Thymus (tissue), 11 donors: ENCODE data around the gene ANKRD24. TPM values are rescaled to one million over a fixed set of nuclear protein-coding genes. Genes with fewer than 3 reads are reported as not detected.
"Not testable (repeated sequence)": the region's sequence is repeated elsewhere in the genome, so short reads cannot be mapped to it uniquely, and the experiment has no call there.

Experiments used
- DNase-seq, 9 donors: peaks; one replicate each; pipeline ENCODE4 v3.0.0-alpha.2; 2013; ENCODE audit warnings: low spot score in 9 of 9, low read depth in 6 of 9, missing footprints in 1 of 9
- H3K27ac ChIP-seq, 2 donors: one replicate each; pipeline ENCODE4 v1.5.1; 2013; ENCODE audit warnings: control low read depth in 1 of 2, low read depth in 1 of 2, low read length in 1 of 2, mild to moderate bottlenecking in 1 of 2, moderate library complexity in 1 of 2
- H3K27me3 ChIP-seq, 2 donors: one replicate each; pipeline ENCODE4 v1.5.1; 2013; ENCODE audit warnings: low read length in 1 of 2; ENCODE audit not compliant: control insufficient read depth in 2 of 2, insufficient read depth in 1 of 2
- H3K36me3 ChIP-seq, 2 donors: one replicate each; pipeline ENCODE4 v1.5.1; 2013; ENCODE audit warnings: low read length in 1 of 2, mild to moderate bottlenecking in 1 of 2, moderate library complexity in 1 of 2; ENCODE audit not compliant: control insufficient read depth in 2 of 2, insufficient read depth in 2 of 2
- H3K4me1 ChIP-seq, 2 donors: one replicate each; pipeline ENCODE4 v1.5.1; 2013; ENCODE audit warnings: low read length in 2 of 2; ENCODE audit not compliant: control insufficient read depth in 2 of 2, insufficient read depth in 2 of 2
- H3K4me3 ChIP-seq, 2 donors: one replicate each; pipeline ENCODE4 v1.5.1; 2013; ENCODE audit warnings: low read length in 2 of 2, control low read depth in 1 of 2, mild to moderate bottlenecking in 1 of 2
- H3K9me3 ChIP-seq, 2 donors: one replicate each; pipeline ENCODE4 v1.5.1; 2013; ENCODE audit warnings: low read length in 1 of 2, mild to moderate bottlenecking in 1 of 2; ENCODE audit not compliant: control insufficient read depth in 2 of 2, insufficient read depth in 1 of 2
- whole genome bisulfite sequencing: extraction: QIAGEN DNeasy Blood & Tissue Kit; methylation state at CpG from one replicate; pipeline ENCODE4 v1.1.7; 2013; 5-methylcytosine and 5-hydroxymethylcytosine counted together
- polyA plus RNA-seq: library from polyadenylated mRNA; stranded (reverse); fragments of 200-250 nt; gene quantifications from one replicate; pipeline ENCODE4 v1.2.3, GENCODE V29; 2013
- total RNA-seq: library from RNA; stranded (reverse); fragments of 120-200 nt; gene quantifications from one replicate; pipeline ENCODE4 v1.2.4, GENCODE V29; 2013
- donor health status: healthy.

The ANKRD24 gene
- total and polyA plus RNA-seq, 2 donors: 0.42 to 4.8 TPM

DNA sequence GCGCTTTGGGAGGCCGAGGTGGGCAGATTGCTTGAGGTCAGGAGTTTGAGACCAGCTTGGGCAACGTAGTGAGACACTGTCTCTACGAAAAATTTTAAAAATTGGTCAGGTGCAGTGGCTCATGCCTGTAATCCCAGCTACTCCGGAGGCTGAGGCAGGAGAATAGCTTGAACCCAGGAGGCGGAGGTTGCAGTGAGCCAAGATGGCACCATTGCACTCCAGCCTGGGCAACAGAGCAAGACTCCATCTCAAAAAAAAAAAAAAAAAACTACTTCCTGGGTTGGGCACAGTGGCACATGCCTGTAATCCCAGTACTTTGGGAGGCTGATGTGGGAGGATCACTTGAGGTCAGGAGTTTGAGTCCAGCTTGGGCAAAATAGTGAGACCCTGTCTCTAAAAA, 49.0 kb downstream of the ANKRD24 start:
- H3K27ac ChIP-seq, H3K9me3 ChIP-seq, H3K36me3 ChIP-seq, H3K4me3 ChIP-seq, DNase-seq, H3K4me1 ChIP-seq: not testable (repeated sequence)
- WGBS: 96% methylated on average over 6 of the region's 6 CpGs
- H3K27me3 ChIP-seq: peaks cover 0 to 21% of the 10 kb centered on the region in 2 donors

DNA sequence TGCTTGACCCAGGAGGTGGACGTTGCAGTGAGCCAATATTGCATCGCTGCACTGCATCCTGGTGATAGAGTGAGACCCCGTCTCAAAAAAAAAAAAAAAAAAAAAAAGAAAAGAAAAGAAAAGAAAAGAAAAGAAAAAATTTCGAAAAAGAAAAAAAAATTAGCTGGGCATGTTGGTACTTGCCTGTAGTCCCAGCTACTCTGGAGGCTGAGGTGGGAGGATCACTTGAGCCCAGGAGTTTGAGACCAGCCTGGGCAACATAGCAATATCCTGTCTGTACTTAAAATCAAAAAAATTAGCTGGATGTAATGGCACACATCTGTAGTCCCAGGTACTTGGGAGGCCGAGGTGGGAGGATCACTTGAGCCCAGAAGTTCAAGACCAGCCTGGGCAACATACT, 49.6 kb downstream of the ANKRD24 start:
- 89% methylated on average over 5 of the region's 5 CpGs for WGBS
- H3K4me3 ChIP-seq, DNase-seq, H3K27ac ChIP-seq, H3K36me3 ChIP-seq, H3K9me3 ChIP-seq, H3K4me1 ChIP-seq: not testable (repeated sequence)
- peaks cover 0 to 21% of the 10 kb centered on the region in 2 donors for H3K27me3 ChIP-seq

DNA sequence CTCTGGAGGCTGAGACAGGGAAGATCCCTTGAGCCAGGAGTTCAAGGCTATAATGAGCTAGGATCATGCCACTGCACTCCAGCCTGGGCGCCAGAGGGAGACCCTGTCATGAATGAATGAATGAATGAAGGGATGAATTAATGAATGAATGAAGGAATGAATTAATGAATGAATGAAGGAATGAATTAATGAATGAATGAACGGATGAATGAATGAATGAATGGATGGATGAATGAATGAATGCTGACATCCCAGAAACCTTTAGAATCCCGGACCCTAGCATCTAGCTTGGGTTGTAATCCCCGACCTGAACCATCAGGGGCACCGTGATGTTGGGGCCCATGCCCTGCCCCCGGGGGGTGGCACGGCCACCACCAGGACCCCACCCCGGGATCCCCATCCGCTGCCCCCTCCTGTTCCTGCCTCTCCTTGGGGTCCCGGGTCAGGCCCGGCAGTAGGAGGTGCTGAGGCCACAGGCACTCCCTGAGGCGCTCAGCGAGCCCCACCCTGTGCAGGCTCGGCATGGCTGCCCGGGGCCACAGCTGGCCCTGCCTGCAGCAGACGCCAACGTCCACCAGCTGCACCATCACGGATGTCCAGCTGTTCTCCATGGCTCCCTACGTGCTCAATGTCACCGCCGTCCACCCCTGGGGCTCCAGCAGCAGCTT, 50.3 kb downstream of the ANKRD24 start:
- Histone ChIP-seq H3K27me3 (peaks cover 0 to 20% of the 10 kb centered on the region in 2 donors), H3K9me3 (peaks cover 0 to 5% of the 10 kb centered on the region in 2 donors), H3K4me1 (peaks cover 0 to 4% of the 10 kb centered on the region in 2 donors), H3K27ac (no peak overlapping the region), H3K36me3 (no peaks in the 10 kb centered on the region), H3K4me3 (no peak overlapping the region)
- DNase-seq: no peak
- WGBS: 70% methylated on average over 21 of the region's 21 CpGs

DNA sequence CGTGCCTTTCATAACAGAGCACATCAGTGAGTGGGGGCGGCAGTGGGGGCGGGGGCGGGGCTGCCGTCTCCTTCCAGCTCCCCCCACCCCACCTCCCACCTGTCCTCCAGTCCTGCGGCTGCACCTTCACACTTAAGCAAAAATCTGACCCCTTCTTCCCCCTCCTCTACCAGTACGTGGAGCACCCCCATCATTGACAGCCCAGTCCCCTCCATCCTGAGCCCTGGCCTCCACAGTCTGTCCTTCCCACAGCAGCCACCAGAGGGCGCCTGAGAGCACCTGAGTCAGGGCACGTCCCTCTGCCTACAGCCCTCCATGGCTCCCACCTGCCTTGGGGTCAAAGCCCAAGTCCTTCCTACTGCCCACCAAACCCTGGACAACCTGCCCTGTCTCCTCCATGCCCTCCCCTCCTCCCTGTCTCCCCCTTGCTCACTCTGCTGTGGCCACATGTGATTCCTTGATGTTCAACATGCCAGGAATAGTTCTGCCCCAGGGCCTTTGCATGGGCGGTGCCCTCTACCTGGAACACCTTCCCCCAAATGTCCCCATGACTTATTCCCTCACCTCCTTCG, 50.9 kb downstream of the ANKRD24 start:
- H3K4me3 ChIP-seq: no peak overlapping the region
- peaks cover 0 to 4% of the 10 kb centered on the region in 2 donors for H3K4me1 ChIP-seq
- H3K36me3 ChIP-seq: no peaks in the 10 kb centered on the region
- 43% methylated on average over 11 of the region's 11 CpGs for WGBS
- H3K27me3 ChIP-seq: peaks cover 0 to 18% of the 10 kb centered on the region in 2 donors
- DNase-seq: peak in 4 of 9 donors; percentile 20 to 48 (median 41)
- H3K9me3 ChIP-seq: peaks cover 0 to 5% of the 10 kb centered on the region in 2 donors
- H3K27ac ChIP-seq: no peak overlapping the region

DNA sequence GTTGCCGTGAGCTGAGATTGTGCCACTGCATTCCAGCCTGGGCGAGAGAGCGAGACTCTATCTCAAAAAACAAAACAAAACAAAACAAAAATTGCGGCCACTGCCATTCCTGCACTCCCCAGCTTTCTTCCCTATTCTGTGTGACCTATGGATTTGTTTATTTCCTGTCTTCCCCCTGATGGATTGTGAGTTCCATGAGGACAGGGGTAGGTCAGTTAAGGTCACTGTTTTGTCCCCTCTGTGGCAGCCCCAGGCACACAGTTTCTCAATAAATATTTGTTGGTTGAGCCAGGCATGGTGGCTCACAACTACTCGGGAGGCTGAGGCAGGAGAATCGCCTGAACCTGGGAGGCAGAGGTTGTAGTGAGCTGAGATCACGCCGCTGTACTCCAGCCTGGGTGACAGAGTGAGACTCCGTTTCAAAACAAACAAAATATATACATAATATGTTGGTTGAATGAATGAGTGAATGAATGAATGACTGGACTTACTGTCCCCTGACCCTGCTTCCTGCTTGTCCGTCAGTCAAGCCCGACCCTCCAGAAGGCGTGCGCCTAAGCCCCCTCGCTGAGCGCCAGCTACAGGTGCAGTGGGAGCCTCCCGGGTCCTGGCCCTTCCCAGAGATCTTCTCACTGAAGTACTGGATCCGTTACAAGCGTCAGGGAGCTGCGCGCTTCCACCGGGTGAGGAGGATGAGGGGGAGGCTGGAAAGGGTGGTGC, 51.8 kb downstream of the ANKRD24 start:
- Histone ChIP-seq H3K4me1 (no peaks in the 10 kb centered on the region), H3K27ac (no peak overlapping the region), H3K9me3 (peaks cover 0 to 3% of the 10 kb centered on the region in 2 donors), H3K27me3 (peaks cover 0 to 11% of the 10 kb centered on the region in 2 donors), H3K4me3 (no peak overlapping the region), H3K36me3 (no peaks in the 10 kb centered on the region)
- DNase-seq: no peak
- 79% methylated on average over 21 of the region's 21 CpGs for WGBS

DNA sequence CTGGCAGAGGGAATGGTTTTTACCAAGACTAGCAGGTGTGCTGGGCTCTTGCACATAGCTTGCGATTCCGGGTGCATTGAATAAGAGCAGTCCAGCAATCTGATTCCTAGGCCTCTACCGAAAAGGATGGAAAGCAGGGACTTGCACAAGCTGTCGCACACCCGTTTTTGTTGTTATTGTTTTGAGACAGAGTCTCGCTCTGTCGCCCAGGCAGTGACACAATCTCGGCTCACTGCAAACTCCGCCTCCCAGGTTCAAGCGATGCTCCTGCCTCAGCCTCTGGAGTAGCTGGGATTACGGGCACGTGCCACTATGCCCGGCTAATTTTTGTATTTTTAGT, 52.3 kb downstream of the ANKRD24 start:
- 88% methylated on average over 13 of the region's 13 CpGs for WGBS
- H3K27ac ChIP-seq: no peak overlapping the region
- no peaks in the 10 kb centered on the region for H3K9me3 ChIP-seq
- DNase-seq: no peak
- H3K27me3 ChIP-seq: peaks cover 0 to 7% of the 10 kb centered on the region in 2 donors
- H3K36me3 ChIP-seq: no peaks in the 10 kb centered on the region
- no peaks in the 10 kb centered on the region for H3K4me1 ChIP-seq
- H3K4me3 ChIP-seq: no peak overlapping the region

DNA sequence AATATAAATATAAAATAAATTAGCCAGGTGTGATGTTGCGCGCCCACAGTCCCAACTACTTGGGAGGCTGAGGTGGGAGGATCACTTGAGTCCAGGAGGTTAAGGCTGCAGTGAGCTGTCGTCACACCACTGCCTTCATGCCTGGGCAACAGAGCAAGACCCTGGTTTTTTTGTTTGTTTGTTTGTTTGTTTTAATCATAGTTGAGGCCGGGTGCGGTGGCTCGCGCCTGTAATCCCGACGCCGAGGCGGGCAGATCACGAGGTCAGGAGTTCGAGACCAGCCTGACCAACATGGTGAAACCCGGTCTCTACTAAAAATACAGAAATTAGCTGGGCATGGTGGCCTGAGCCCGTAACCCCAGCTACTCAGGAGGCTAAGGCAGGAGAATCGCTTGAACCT, 55.0 kb downstream of the ANKRD24 start:
- 96% methylated on average over 16 of the region's 16 CpGs for WGBS
- not testable (repeated sequence) for H3K27ac ChIP-seq, H3K4me1 ChIP-seq, H3K27me3 ChIP-seq, H3K36me3 ChIP-seq, DNase-seq, H3K4me3 ChIP-seq
- peaks cover 0 to 11% of the 10 kb centered on the region in 2 donors for H3K9me3 ChIP-seq

DNA sequence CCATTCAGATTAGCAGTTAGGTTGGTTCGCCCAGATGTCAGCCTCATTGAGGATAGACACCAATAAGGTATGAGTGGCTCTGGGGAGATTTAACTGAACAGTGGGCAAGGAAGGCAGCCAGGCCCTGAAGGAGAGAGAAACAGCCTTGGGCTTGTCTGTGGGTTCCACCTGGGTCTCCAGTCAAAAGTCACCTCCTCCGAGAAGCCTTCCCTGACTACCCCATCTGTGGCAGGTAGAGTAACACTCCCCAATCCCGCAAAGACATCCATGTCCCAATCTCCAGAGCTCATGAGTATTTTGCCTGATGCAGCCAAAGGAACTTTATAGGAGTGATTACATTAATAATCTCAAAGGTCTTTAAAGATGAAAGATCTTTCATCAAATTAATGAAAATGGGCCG, 56.3 kb downstream of the ANKRD24 start:
- H3K36me3 ChIP-seq: no peaks in the 10 kb centered on the region
- DNase-seq: no peak
- peaks cover 0 to 12% of the 10 kb centered on the region in 2 donors for H3K9me3 ChIP-seq
- 93% methylated on average over 4 of the region's 4 CpGs for WGBS
- no peaks in the 10 kb centered on the region for H3K4me1 ChIP-seq
- peaks cover 0 to 4% of the 10 kb centered on the region in 2 donors for H3K27me3 ChIP-seq
- H3K4me3 ChIP-seq: no peak overlapping the region
- no peak overlapping the region for H3K27ac ChIP-seq

DNA sequence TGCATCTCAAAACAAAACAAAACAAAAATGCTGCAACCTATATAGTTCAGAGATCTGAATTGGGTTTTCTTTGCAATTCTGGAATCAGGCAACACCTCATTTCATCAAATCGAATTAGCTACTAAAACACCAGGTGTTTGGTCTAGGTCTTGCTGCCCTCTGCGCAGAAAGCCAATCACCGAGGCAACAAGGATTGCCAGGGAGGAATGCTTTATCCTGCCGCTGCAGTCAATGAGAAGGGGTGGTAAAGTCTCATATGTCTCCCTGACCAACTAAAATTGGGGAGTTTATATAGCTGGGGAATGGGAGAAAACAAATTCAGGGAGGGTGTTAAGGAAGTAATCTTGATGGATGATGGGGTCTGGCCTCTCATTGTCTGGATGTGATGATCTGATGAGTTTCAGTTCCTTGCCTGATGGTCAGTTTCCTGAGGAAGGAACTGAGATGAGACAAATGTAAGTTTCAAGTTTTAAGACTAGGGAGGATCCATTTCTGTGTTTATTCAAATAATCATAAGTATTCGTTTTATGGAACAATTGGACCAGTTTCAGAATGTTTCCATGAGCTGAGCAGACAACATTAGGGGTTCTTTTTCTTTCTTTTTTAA, 59.4 kb downstream of the ANKRD24 start:
- no peak for DNase-seq
- Histone ChIP-seq H3K27ac (no peak overlapping the region), H3K4me1 (peaks cover 4 to 5% of the 10 kb centered on the region in 2 donors), H3K4me3 (no peak overlapping the region), H3K27me3 (no peaks in the 10 kb centered on the region), H3K36me3 (no peaks in the 10 kb centered on the region), H3K9me3 (peaks cover 0 to 12% of the 10 kb centered on the region in 2 donors)
- 92% methylated on average over 5 of the region's 5 CpGs for WGBS
